H1 (cell line): Measurements from ENCODE around the gene GNG10. TPM values are rescaled to one million over a fixed set of nuclear protein-coding genes. Genes with fewer than 3 reads are reported as not detected.

Source experiments
- CTCF ChIA-PET: fragments of 300-600 bp; sonication (Branson Sonifier 250); formaldehyde crosslinking; loops from one replicate; lab custom pipeline; 2021; ENCODE audit not compliant: partially characterized antibody; lab: Charles Lee
- POLR2A ChIA-PET: fragments of 300-600 bp; sonication (Branson Sonifier 250); formaldehyde crosslinking; loops from one replicate; lab custom pipeline; 2021; ENCODE audit warnings: inconsistent platforms; ENCODE audit not compliant: partially characterized antibody; lab: Charles Lee
- DNase-seq, 2 experiments: peaks; one replicate each; pipeline versions ENCODE4 v3.0.0 to v3.0.0-alpha.2; 2010 to 2022; ENCODE audit warnings: low spot score in 2 of 2, low read depth in 1 of 2, mixed read lengths in 1 of 2
- FAIRE-seq: peaks from 2 replicates; lab custom pipeline; 2011; peaks lifted over from hg19 to GRCh38; lab: Jason Lieb, UNC
- H2AFZ ChIP-seq: 2 replicates; pipeline ENCODE4 v1.8.1; 2012; ENCODE audit warnings: low read length, inconsistent platforms
- H2AK5ac ChIP-seq: 2 replicates; pipeline ENCODE4 v1.6.1; 2013; ENCODE audit warnings: low read depth, low read length
- H2BK120ac ChIP-seq: replicated peaks from 2 replicates; pipeline ENCODE3; 2013; ENCODE audit warnings: low read depth, low read length, inconsistent platforms
- H2BK12ac ChIP-seq: 2 replicates; pipeline ENCODE4 v1.6.1; 2013; ENCODE audit warnings: low read depth, low read length
- H2BK15ac ChIP-seq: 2 replicates; pipeline ENCODE4 v1.6.1; 2013; ENCODE audit warnings: low read length
- H2BK20ac ChIP-seq: 2 replicates; pipeline ENCODE4 v1.6.1; 2013; ENCODE audit warnings: low read length
- H2BK5ac ChIP-seq: 2 replicates; pipeline ENCODE4 v1.6.1; 2013; ENCODE audit warnings: low read depth, low read length
- H3K14ac ChIP-seq: 2 replicates; pipeline ENCODE4 v1.6.1; 2013; ENCODE audit warnings: inconsistent platforms; ENCODE audit not compliant: insufficient read length
- H3K18ac ChIP-seq: 2 replicates; pipeline ENCODE4 v1.6.1; 2013; ENCODE audit warnings: low read length; ENCODE audit errors: extremely low read depth
- H3K23ac ChIP-seq: 2 replicates; pipeline ENCODE4 v1.6.1; 2013; ENCODE audit warnings: inconsistent platforms; ENCODE audit not compliant: insufficient read length
- H3K23me2 ChIP-seq: 2 replicates; pipeline ENCODE4 v1.6.1; 2013; ENCODE audit warnings: low read depth, low read length
- H3K27ac ChIP-seq: 2 replicates; pipeline ENCODE4 v1.6.1; 2011; ENCODE audit warnings: low read depth, low read length, inconsistent platforms
- H3K27me3 ChIP-seq, 4 experiments: replicated peaks in 1 of 4; 1 replicate in 1 of 4; 2 replicates in 3 of 4; pipeline versions ENCODE4 v1.6.1 to v1.8.1; 2011 to 2013; ENCODE audit warnings: low read length in 3 of 4, mild to moderate bottlenecking in 3 of 4, inconsistent platforms in 2 of 4, mixed read lengths in 2 of 4, moderate library complexity in 1 of 4; ENCODE audit not compliant: control insufficient read depth in 3 of 4, insufficient read depth in 3 of 4; ENCODE audit errors: extremely low read depth in 1 of 4
- H3K36me3 ChIP-seq, 4 experiments: 2 replicates each; pipeline versions ENCODE4 v1.6.1 to v1.8.1; 2011 to 2013; ENCODE audit warnings: mild to moderate bottlenecking in 4 of 4, low read length in 3 of 4, moderate library complexity in 2 of 4, control low read depth in 1 of 4, inconsistent platforms in 1 of 4; ENCODE audit not compliant: insufficient read depth in 4 of 4, control insufficient read depth in 2 of 4
- H3K4ac ChIP-seq: replicated peaks from 2 replicates; pipeline ENCODE3; 2013; ENCODE audit warnings: low read length, low read depth, mixed read lengths, inconsistent platforms; ENCODE audit not compliant: insufficient read length
- H3K4me1 ChIP-seq, 4 experiments: replicated peaks in 1 of 4; 1 replicate in 1 of 4; 2 replicates in 3 of 4; pipeline versions ENCODE4 v1.6.1 to v1.8.1; 2011 to 2013; ENCODE audit warnings: low read length in 3 of 4, inconsistent platforms in 2 of 4, mixed read lengths in 1 of 4; ENCODE audit not compliant: insufficient read depth in 4 of 4, control insufficient read depth in 3 of 4
- H3K4me2 ChIP-seq, 2 experiments: 2 replicates each; pipeline versions ENCODE4 v1.6.1 to v1.8.1; 2011 to 2013; ENCODE audit warnings: low read depth in 2 of 2, low read length in 2 of 2, control low read depth in 1 of 2, inconsistent platforms in 1 of 2, mild to moderate bottlenecking in 1 of 2; ENCODE audit not compliant: insufficient read depth in 1 of 2
- H3K4me3 ChIP-seq, 4 experiments: fragments of 200-600, 300-600 bp in 1 of 4; sonication (generic), shearing (Covaris generic), sonication (Bioruptor Twin) in 1 of 4; 2 replicates each; pipeline versions ENCODE4 v1.5.1 to v1.8.1; 2011 to 2016; ENCODE audit warnings: low read length in 4 of 4, low read depth in 3 of 4, control low read depth in 2 of 4, inconsistent platforms in 2 of 4, mild to moderate bottlenecking in 2 of 4, mixed read lengths in 1 of 4, moderate library complexity in 1 of 4; ENCODE audit not compliant: insufficient read depth in 2 of 4; ENCODE audit errors: extremely low read depth in 1 of 4
- H3K56ac ChIP-seq: replicated peaks from 2 replicates; pipeline ENCODE3; 2013; ENCODE audit warnings: low read depth, mild to moderate bottlenecking, mixed read lengths, low read length, inconsistent platforms; ENCODE audit not compliant: insufficient read length
- H3K79me1 ChIP-seq: 2 replicates; pipeline ENCODE4 v1.6.1; 2013; ENCODE audit warnings: low read depth, low read length, control low read depth
- H3K79me2 ChIP-seq, 2 experiments: 2 replicates each; pipeline versions ENCODE4 v1.6.1 to v1.8.1; 2012 to 2013; ENCODE audit warnings: low read length in 2 of 2, mild to moderate bottlenecking in 2 of 2, inconsistent platforms in 1 of 2; ENCODE audit not compliant: insufficient read depth in 2 of 2, control insufficient read depth in 1 of 2
- H3K9ac ChIP-seq, 4 experiments: replicated peaks in 1 of 4; 1 replicate in 1 of 4; 2 replicates in 3 of 4; pipeline versions ENCODE4 v1.6.1 to v1.8.1; 2011 to 2013; ENCODE audit warnings: low read depth in 3 of 4, low read length in 3 of 4, control low read depth in 2 of 4, mild to moderate bottlenecking in 2 of 4, moderate library complexity in 2 of 4, inconsistent platforms in 1 of 4; ENCODE audit errors: extremely low read depth in 1 of 4
- H3K9me3 ChIP-seq, 2 experiments: 2 replicates each; pipeline versions ENCODE4 v1.6.1 to v1.8.1; 2012 to 2013; ENCODE audit warnings: mild to moderate bottlenecking in 2 of 2, moderate library complexity in 2 of 2, control low read depth in 1 of 2, inconsistent platforms in 1 of 2, low read depth in 1 of 2, low read length in 1 of 2, mixed read lengths in 1 of 2; ENCODE audit not compliant: insufficient read depth in 2 of 2
- H4K20me1 ChIP-seq, 2 experiments: replicated peaks in 1 of 2; 2 replicates each; pipeline versions ENCODE3 to v1.8.1; 2011 to 2013; ENCODE audit warnings: inconsistent platforms in 2 of 2, low read length in 2 of 2, mild to moderate bottlenecking in 1 of 2; ENCODE audit not compliant: insufficient read depth in 2 of 2, control insufficient read depth in 1 of 2
- H4K5ac ChIP-seq: 2 replicates; pipeline ENCODE4 v1.6.1; 2013; ENCODE audit warnings: low read length, low read depth, mixed read lengths, inconsistent platforms; ENCODE audit not compliant: insufficient read length
- H4K8ac ChIP-seq: 2 replicates; pipeline ENCODE4 v1.8.0; 2013; ENCODE audit warnings: mild to moderate bottlenecking, moderate library complexity, low read length, inconsistent platforms; ENCODE audit not compliant: insufficient read depth; ENCODE audit errors: extremely low read depth
- H4K91ac ChIP-seq: replicated peaks from 2 replicates; pipeline ENCODE3; 2013; ENCODE audit warnings: low read length, mixed read lengths, inconsistent platforms; ENCODE audit not compliant: insufficient read length
- CBX8 ChIP-seq: fragments of 300-800, 300-1000 bp; sonication (generic); IDR thresholded peaks from 2 replicates; pipeline ENCODE4 v1.7.1; 2016; ENCODE audit warnings: low read depth, low read length, borderline replicate concordance
- CEBPB ChIP-seq: IDR thresholded peaks from 2 replicates; pipeline ENCODE4 v1.6.1; 2012; ENCODE audit warnings: low read depth, low read length
- CTBP2 ChIP-seq: IDR thresholded peaks from 2 replicates; pipeline ENCODE4 v1.7.0; 2011; ENCODE audit warnings: borderline replicate concordance, mild to moderate bottlenecking, moderate library complexity, mixed read lengths, low read length; ENCODE audit not compliant: insufficient read depth, insufficient read length
- E2F6 ChIP-seq: IDR thresholded peaks from 2 replicates; pipeline ENCODE4 v1.6.1; 2012; ENCODE audit warnings: inconsistent platforms
- EGR1 ChIP-seq: IDR thresholded peaks from 2 replicates; pipeline ENCODE4 v1.6.1; 2011; ENCODE audit warnings: low read depth, low read length, borderline replicate concordance
- KDM5A ChIP-seq: fragments of 200-600 bp; IDR thresholded peaks from 2 replicates; pipeline ENCODE4 v1.7.1; 2012; ENCODE audit warnings: mild to moderate bottlenecking, low read length, inconsistent platforms, mixed read lengths
- MAFK ChIP-seq: IDR thresholded peaks from 2 replicates; pipeline ENCODE4 v1.6.1; 2012; ENCODE audit warnings: low read depth, mild to moderate bottlenecking, improper control_type of control experiment, low read length
- MAX ChIP-seq: IDR thresholded peaks from 2 replicates; pipeline ENCODE4 v1.6.1; 2012; ENCODE audit warnings: inconsistent platforms
- NANOG ChIP-seq: IDR thresholded peaks from 2 replicates; pipeline ENCODE4 v1.6.1; 2011; ENCODE audit warnings: low read length, low read depth, mild to moderate bottlenecking, inconsistent platforms; ENCODE audit not compliant: insufficient read depth, poor library complexity, severe bottlenecking
- POLR2AphosphoS5 ChIP-seq: IDR thresholded peaks from 2 replicates; pipeline ENCODE4 v1.6.1; 2011; ENCODE audit warnings: low read depth, low read length
- TCF12 ChIP-seq: IDR thresholded peaks from 2 replicates; pipeline ENCODE4 v1.6.1; 2011; ENCODE audit warnings: low read depth, mild to moderate bottlenecking, low read length
- WGBS, 2 experiments: shearing (Covaris generic) in 1 of 2; methylation state at CpG; one replicate each; pipeline versions ENCODE4 v1.1.6 to v1.1.7; 2013 to 2015; ENCODE audit warnings: low lambda C conversion rate in 2 of 2, mixed read lengths in 2 of 2, inconsistent platforms in 1 of 2, low coverage in 1 of 2, missing lambda C conversion rate in 1 of 2; ENCODE audit not compliant: insufficient replicate concordance in 2 of 2, insufficient coverage in 1 of 2, insufficient read length in 1 of 2; ENCODE audit errors: extremely low coverage in 1 of 2, missing lambda C conversion rate in 1 of 2; 5-methylcytosine and 5-hydroxymethylcytosine counted together
- polyA plus RNA-seq, 7 experiments: library from polyadenylated mRNA; depleted of rRNA in 3 of 7; stranded (reverse) in 5 of 7; unstranded in 2 of 7; fragments of >200 nt in 5 of 7; fragments of 200-250 nt in 2 of 7; gene quantifications; 1 replicate in 5 of 7; 2 replicates in 1 of 7; 4 replicates in 1 of 7; pipeline versions ENCODE4 v1.2.1 to v1.2.3, GENCODE V29; 2011 to 2013; ENCODE audit warnings: missing spikeins in 2 of 7, mixed read lengths in 2 of 7
- total RNA-seq: library from RNA; stranded (reverse); fragmentation: NEBNext Ultra II Directional; extraction: Animal tissue kit (Norgen Biotek cat#: 25700); gene quantifications from 2 replicates; pipeline ENCODE4 v1.2.1, GENCODE V29; 2021

Gene GNG10
- total and polyA plus RNA-seq, 2 of the 8 experiments (the other 6 are each of a cell fraction or from before 2014, with no cell fraction given): 24.7 to 28.5 TPM

GRCh38 chr9:111630182-111630963 is 31.0 kb upstream of the GNG10 start:
- Histone ChIP-seq H3K4ac (no peak overlapping the region), H3K56ac (peak overlapping the region; percentile 1), H3K4me2 (peak overlapping the region; percentile 90 to 94), H2BK12ac (no peak overlapping the region), H2AFZ (peak overlapping the region; percentile 97), H4K5ac (peak overlapping the region; percentile 42), H3K9me3 (no peaks in the 10 kb centered on the region), H3K23me2 (peaks cover 8% of the 10 kb centered on the region; the same call in 1 of the 2 replicates), H3K36me3 (no peaks in the 10 kb centered on the region), H3K79me2 (peaks cover 13 to 39% of the 10 kb centered on the region in 2 experiments), H2AK5ac (no peak overlapping the region), H4K91ac (no peak overlapping the region), H2BK20ac (no peak overlapping the region), H2BK15ac (no peak overlapping the region), H3K27me3 (no peaks in the 10 kb centered on the region), H3K79me1 (no peaks in the 10 kb centered on the region), H3K4me1 (peaks cover 0 to 3% (median 0%) of the 10 kb centered on the region in 4 experiments; a peak in 3 of 7 replicates), H4K8ac (no peak overlapping the region), H2BK5ac (no peak overlapping the region), H4K20me1 (peaks cover 0 to 6% of the 10 kb centered on the region in 2 experiments), H3K4me3 (peak overlapping the region; percentile 81 to 92 (median 90)), H2BK120ac (no peak overlapping the region), H3K27ac (0 out of 2 replicates have a peak overlapping the region, but pooled peaks have one; percentile 17), H3K23ac (no peak overlapping the region), H3K9ac (peak overlapping the region; percentile 56 to 85 (median 60)), H3K14ac (no peak overlapping the region), H3K18ac (peak overlapping the region; percentile 11; the same call in 1 of the 2 replicates)
- POLR2A ChIA-PET: interaction anchor here (0.9 to 5.0 kb wide), 11 partner anchors 9 to 105 kb away, joined by 3 to 27 read pairs (median 5); partner anchors contain the start of genes GNG10 and PTGR1
- FAIRE-seq (no peak), DNase-seq (peak in 1 of 2 experiments; percentile 46)
- TF ChIP-seq KDM5A: no peak
- no peak for TF ChIP-seq TCF12
- TF ChIP-seq CTBP2: no peak
- TF ChIP-seq MAFK: no peak
- no peak for TF ChIP-seq CBX8
- no peak for TF ChIP-seq NANOG
- TF ChIP-seq CEBPB: no peak
- TF ChIP-seq EGR1: no peak
- no peak for TF ChIP-seq E2F6
- TF ChIP-seq POLR2AphosphoS5: no peak
- TF ChIP-seq MAX: no peak
- 17% methylated on average over 17 of the region's 17 CpGs; no CpG with 5 or more reads in 1 of the 2 experiments for WGBS, 2 experiments
- CTCF ChIA-PET: interaction anchor here (1.0 to 1.3 kb wide), 3 partner anchors 20 to 44 kb away, joined by 3 to 5 read pairs (median 3); no protein-coding TSS in a partner anchor
